GM23338 (cell line): ENCODE measurements around the gene LAP3. TPM values are rescaled to one million over a fixed set of nuclear protein-coding genes. Genes with fewer than 3 reads are reported as not detected.

Source experiments
- ATAC-seq: fragments of 200-7000 bp; cut with Tn5 transposase; 3 replicates; pipeline ENCODE4 v1.9.1; 2020
- DNase-seq: peaks from one replicate; pipeline ENCODE4 v3.0.0-alpha.2; 2015; ENCODE audit warnings: low spot score
- H2AFZ ChIP-seq: fragments of 200-600 bp; sonication (generic); 2 replicates; pipeline ENCODE4 v1.8.0; 2016; ENCODE audit warnings: antibody characterized with exemption, mild to moderate bottlenecking, moderate library complexity
- H3F3A ChIP-seq: fragments of 200-600 bp; sonication (generic); replicated peaks from 2 replicates; pipeline ENCODE4 v1.8.0; 2017; ENCODE audit warnings: antibody characterized with exemption, mixed run types, low read depth
- H3K27ac ChIP-seq: fragments of 200-600 bp; sonication (generic); 2 replicates; pipeline ENCODE4 v1.6.1; 2016; ENCODE audit warnings: low read depth
- H3K27me3 ChIP-seq: fragments of 200-600 bp; sonication (generic); 2 replicates; pipeline ENCODE4 v1.8.0; 2016; ENCODE audit warnings: mild to moderate bottlenecking, mixed run types, moderate library complexity; ENCODE audit not compliant: insufficient read depth
- H3K36me3 ChIP-seq: fragments of 200-600 bp; sonication (generic); 2 replicates; pipeline ENCODE4 v1.8.0; 2016; ENCODE audit warnings: mild to moderate bottlenecking; ENCODE audit not compliant: insufficient read depth
- H3K4me1 ChIP-seq: fragments of 200-600 bp; sonication (generic); 2 replicates; pipeline ENCODE4 v1.8.0; 2016; ENCODE audit warnings: mild to moderate bottlenecking, moderate library complexity; ENCODE audit not compliant: insufficient read depth
- H3K4me2 ChIP-seq: fragments of 200-600 bp; sonication (generic); 2 replicates; pipeline ENCODE4 v1.7.1; 2017; ENCODE audit warnings: mixed run types
- H3K4me3 ChIP-seq: fragments of 200-600 bp; sonication (generic); 2 replicates; pipeline ENCODE4 v1.6.1; 2016; ENCODE audit warnings: mixed run types
- H3K79me2 ChIP-seq: fragments of 200-600 bp; sonication (generic); replicated peaks from 2 replicates; pipeline ENCODE4 v1.8.0; 2017; ENCODE audit warnings: mild to moderate bottlenecking; ENCODE audit not compliant: insufficient read depth
- H3K9me2 ChIP-seq: fragments of 200-600 bp; sonication (generic); 2 replicates; pipeline ENCODE4 v1.8.0; 2017; ENCODE audit not compliant: insufficient read depth
- H4K20me1 ChIP-seq: fragments of 200-600 bp; sonication (generic); replicated peaks from 2 replicates; pipeline ENCODE4 v1.8.0; 2017; ENCODE audit warnings: mild to moderate bottlenecking; ENCODE audit not compliant: insufficient read depth
- H3K27ac Mint-ChIP-seq: 2 replicates; pipeline ENCODE4 v1.8.0; 2020; ENCODE audit warnings: inconsistent platforms, mild to moderate bottlenecking, moderate library complexity, mixed read lengths
- H3K27me3 Mint-ChIP-seq: 3 replicates; pipeline ENCODE4 v1.8.0; 2022; ENCODE audit warnings: low read depth, mild to moderate bottlenecking, moderate library complexity, mixed read lengths, inconsistent platforms; ENCODE audit not compliant: insufficient read depth, poor library complexity
- H3K36me3 Mint-ChIP-seq: 3 replicates; pipeline ENCODE4 v1.8.0; 2021; ENCODE audit warnings: low read depth, mild to moderate bottlenecking, inconsistent platforms, moderate library complexity, mixed read lengths
- H3K4me1 Mint-ChIP-seq: 3 replicates; pipeline ENCODE4 v1.8.0; 2020; ENCODE audit warnings: mild to moderate bottlenecking, inconsistent platforms, mixed read lengths
- H3K4me3 Mint-ChIP-seq: 3 replicates; pipeline ENCODE4 v1.8.0; 2021; ENCODE audit warnings: moderate library complexity, mild to moderate bottlenecking, inconsistent platforms, mixed read lengths
- H3K9me3 Mint-ChIP-seq: 3 replicates; pipeline ENCODE4 v1.8.0; 2020; ENCODE audit warnings: moderate library complexity, mild to moderate bottlenecking, inconsistent platforms, mixed read lengths
- CREB1 ChIP-seq: fragments of 250-450 bp; sonication (Bioruptor Pico); IDR thresholded peaks from 2 replicates; pipeline ENCODE4 v1.5.0; 2020; ENCODE audit warnings: low read depth, mild to moderate bottlenecking, moderate library complexity
- CTCF ChIP-seq, 2 experiments: fragments of 200-600 bp in 1 of 2; sonication (generic) in 1 of 2; conservative IDR thresholded peaks; 2 replicates each; pipeline versions ENCODE4 v1.5.1 to v1.6.1; 2016 to 2017; ENCODE audit warnings: antibody characterized with exemption in 2 of 2, low read depth in 2 of 2, mild to moderate bottlenecking in 2 of 2, moderate library complexity in 1 of 2
- ETS1 ChIP-seq: IDR thresholded peaks from 2 replicates; pipeline ENCODE4 v1.6.1; 2016; ENCODE audit warnings: antibody characterized with exemption
- EZH2 ChIP-seq: fragments of 200-600 bp; sonication (generic); IDR thresholded peaks from one replicate; pipeline ENCODE4 v1.8.0; 2017; ENCODE audit warnings: antibody characterized with exemption, mild to moderate bottlenecking, low read depth; ENCODE audit not compliant: unreplicated experiment
- EZH2phosphoT487 ChIP-seq: fragments of 200-600 bp; sonication (generic); IDR thresholded peaks from one replicate; pipeline ENCODE4 v1.8.1; 2018; ENCODE audit warnings: antibody characterized with exemption; ENCODE audit not compliant: unreplicated experiment
- NANOG ChIP-seq: IDR thresholded peaks from 2 replicates; pipeline ENCODE4 v1.6.1; 2016; ENCODE audit warnings: antibody characterized with exemption, borderline replicate concordance
- POLR2AphosphoS5 ChIP-seq: IDR thresholded peaks from 2 replicates; pipeline ENCODE4 v1.6.1; 2016; ENCODE audit warnings: antibody characterized with exemption, low read depth
- REST ChIP-seq: IDR thresholded peaks from one replicate; pipeline ENCODE4 v1.6.1; 2018; ENCODE audit warnings: antibody characterized with exemption; ENCODE audit not compliant: unreplicated experiment
- STAT1 ChIP-seq: IDR thresholded peaks from one replicate; pipeline ENCODE4 v1.6.1; 2016; ENCODE audit warnings: antibody characterized with exemption; ENCODE audit not compliant: unreplicated experiment
- ZNF114 ChIP-seq: fragments of 250-450 bp; sonication (Bioruptor Pico); IDR thresholded peaks from 2 replicates; pipeline ENCODE4 v1.5.0; 2020; ENCODE audit warnings: mild to moderate bottlenecking, moderate library complexity
- ZNF331 ChIP-seq: fragments of 250-450 bp; sonication (Bioruptor Pico); IDR thresholded peaks from 2 replicates; pipeline ENCODE4 v1.5.0; 2020; ENCODE audit warnings: low read depth, mild to moderate bottlenecking, moderate library complexity
- ZNF462 ChIP-seq: fragments of 250-450 bp; sonication (Bioruptor Pico); IDR thresholded peaks from 2 replicates; pipeline ENCODE4 v1.5.0; 2020; ENCODE audit warnings: mild to moderate bottlenecking, moderate library complexity
- polyA plus RNA-seq: library from polyadenylated mRNA; unstranded; fragments of >200 nt; fragmentation: Nextera tagmentation; extraction: Ambion mirVana; gene quantifications from 2 replicates; pipeline ENCODE4 v1.2.1, GENCODE V29; 2016
- total RNA-seq: library from RNA; depleted of rRNA; stranded (reverse); fragments of >200 nt; shearing (Covaris generic); gene quantifications from 2 replicates; pipeline ENCODE4 v1.2.3, GENCODE V29; 2014

Gene LAP3
- total and polyA plus RNA-seq, 2 experiments from 2014 or later, result 28.6 to 63.6 TPM

- Histone ChIP-seq H4K20me1 (no peaks in the 10 kb centered on the region), H3K27ac (no peak overlapping the region), H3K36me3 (no peaks in the 10 kb centered on the region), H3F3A (no peaks in the 10 kb centered on the region), H3K4me1 (no peaks in the 10 kb centered on the region), H3K9me2 (no peaks in the 10 kb centered on the region), H3K79me2 (no peaks in the 10 kb centered on the region), H2AFZ (no peak overlapping the region; the same call in 1 of the 2 replicates), H3K4me2 (no peak overlapping the region), H3K4me3 (no peak overlapping the region), H3K27me3 (no peaks in the 10 kb centered on the region)
- Mint-ChIP-seq H3K27me3 (peaks cover 2% of the 10 kb centered on the region), H3K4me1 (no peaks in the 10 kb centered on the region; the same call in 2 of the 3 replicates), H3K36me3 (no peaks in the 10 kb centered on the region), H3K4me3 (no peak overlapping the region), H3K27ac (no peak overlapping the region), H3K9me3 (no peaks in the 10 kb centered on the region)
- DNase-seq, result no peak
- ATAC-seq, result no peak
- TF ChIP-seq ETS1 (no peak), ZNF114 (CRISPR knock-in tag) (no peak), EZH2 (no peak), POLR2AphosphoS5 (no peak), STAT1 (no peak), CREB1 (no peak), ZNF331 (no peak), ZNF462 (no peak), REST (no peak), CTCF (conservative IDR thresholded peaks at IDR 0.05; ENCODE audit: low read depth in 2 of 2) (no peak), EZH2phosphoT487 (no peak), NANOG (no peak)
Measured at GRCh38 chr4:17552427-17552826, 24.6 kb upstream of the LAP3 start.
